GM13977 (cell line): ENCODE results near the gene PIAS4.

ENCODE experiments used
- DNase-seq: peaks from one replicate; pipeline ENCODE4 v3.0.0; 2012; ENCODE audit warnings: low spot score
- CTCF ChIP-seq: IDR thresholded peaks from 2 replicates; pipeline ENCODE4 v1.5.1; 2012; ENCODE audit warnings: mild to moderate bottlenecking, control low read depth; ENCODE audit not compliant: insufficient read depth; ENCODE audit errors: extremely low read depth, missing control alignments
- in situ Hi-C: fragments of 300-500 bp; cut with MboI; formaldehyde crosslinking; loops from one replicate; pipeline ENCODE4 v1.12.0; 2022; ENCODE audit warnings: low sequenced_read_pairs, low pct_unique_long_range_greater_than_20kb, mixed read lengths, inconsistent platforms; ENCODE audit not compliant: unreplicated experiment

PIAS4 gene

GRCh38 chr19:3982701-3983541 lies 24.6 kb upstream of the PIAS4 start:
- in situ Hi-C loops = no loop called here
- TF ChIP-seq CTCF = no peak
- no peak for DNase-seq

- TF ChIP-seq CTCF = no peak
- no peak for DNase-seq
- in situ Hi-C loops = no loop called here
Measured at GRCh38 chr19:3983542-3983914, 24.0 kb upstream of the PIAS4 start.

GRCh38 chr19:3983936-3984583 lies 23.5 kb upstream of the PIAS4 start:
- DNase-seq = no peak
- in situ Hi-C loops = no loop called here
- TF ChIP-seq CTCF = no peak

- no peak for DNase-seq
- in situ Hi-C loops = no loop called here
- TF ChIP-seq CTCF = no peak
Measured at GRCh38 chr19:3984584-3984907, 23.0 kb upstream of the PIAS4 start.

- in situ Hi-C loops = no loop called here
- peak; percentile 97 for DNase-seq
- no peak for TF ChIP-seq CTCF
Measured at GRCh38 chr19:3984908-3985642, 22.5 kb upstream of the PIAS4 start, which contains the start of gene EEF2. TSS of gene EEF2 (minus strand) at chr19:3985463. CDS start at chr19:3985380, 83 bp downstream.

GRCh38 chr19:3985643-3986259 lies 21.8 kb upstream of the PIAS4 start:
- DNase-seq = no peak
- in situ Hi-C loops = no loop called here

More at GRCh38 chr19:3985643-3986259, 21.8 kb upstream of the PIAS4 start:
- no peak for TF ChIP-seq CTCF
